Ovary (tissue), 9 donors: ENCODE results near the gene KRTAP5-4. TPM values are rescaled to one million over a fixed set of nuclear protein-coding genes. Genes with fewer than 3 reads are reported as not detected.
"Not testable (repeated sequence)": the region's sequence is repeated elsewhere in the genome, so short reads cannot be mapped to it uniquely, and the experiment has no call there.

Source experiments
- DNase-seq, 5 donors: peaks; one replicate each; pipeline ENCODE4 v3.0.0-alpha.2; 2019 to 2020
- H3K27ac ChIP-seq, 2 donors: fragments of 200-600 bp; one replicate each; pipeline versions ENCODE4 v1.5.1 to v1.8.0; 2019 to 2022
- H3K27me3 ChIP-seq: fragments of 200-600 bp; one replicate; pipeline ENCODE4 v1.8.0; 2022
- H3K36me3 ChIP-seq: fragments of 200-600 bp; sonication (generic); one replicate; pipeline ENCODE4 v1.5.1; 2019
- H3K4me1 ChIP-seq: one replicate; pipeline ENCODE4 v1.8.1; 2013; ENCODE audit warnings: mild to moderate bottlenecking, moderate library complexity; ENCODE audit not compliant: insufficient read depth
- H3K4me3 ChIP-seq: fragments of 200-600 bp; sonication (generic); one replicate; pipeline ENCODE4 v1.5.1; 2017
- H3K9me3 ChIP-seq, 2 donors: fragments of 200-600 bp in 1 of 2; sonication (generic) in 1 of 2; one replicate each; pipeline versions ENCODE4 v1.5.1 to v1.8.1; 2013 to 2019; ENCODE audit warnings: mild to moderate bottlenecking in 1 of 2, moderate library complexity in 1 of 2
- CTCF ChIP-seq, 3 donors: fragments of 450-650 bp in 2 of 3; fragments of 200-600 bp in 1 of 3; IDR thresholded peaks; one replicate each; pipeline versions ENCODE4 v1.5.1 to v1.8.0; 2016 to 2022; ENCODE audit warnings: antibody characterized with exemption in 3 of 3, mild to moderate bottlenecking in 1 of 3
- EP300 ChIP-seq: sonication (generic); formaldehyde crosslinking; IDR thresholded peaks from one replicate; pipeline ENCODE4 v1.6.1; 2017; ENCODE audit warnings: antibody characterized with exemption
- POLR2A ChIP-seq: fragments of 450-650 bp; IDR thresholded peaks from one replicate; pipeline ENCODE4 v1.6.1; 2017; ENCODE audit warnings: antibody characterized with exemption, mild to moderate bottlenecking, moderate library complexity
- WGBS, 3 donors: extraction: QIAGEN DNeasy Blood & Tissue Kit in 1 of 3; methylation state at CpG; one replicate each; pipeline versions ENCODE4 v1.1.5 to v1.1.7; 2013 to 2017; 5-methylcytosine and 5-hydroxymethylcytosine counted together
- intact Hi-C, 4 donors: fragments of 100-400 bp; cut with DNase I; formaldehyde crosslinking; loops; one replicate each; pipeline versions ENCODE4 v1.11.0 to v1.15.1; 2022 to 2023
- polyA plus RNA-seq, 2 donors: library from polyadenylated mRNA; stranded (reverse); fragments of 200-250 nt in 1 of 2; fragments of 350-450 nt in 1 of 2; fragmentation: Illumina TruSeq in 1 of 2; extraction: RNeasy Lipid Tissue Mini Kit (QIAGEN cat#74804) in 1 of 2; gene quantifications; one replicate each; pipeline ENCODE4 v1.2.3, GENCODE V29; 2013 to 2014
- total RNA-seq, 7 donors: library from RNA; depleted of rRNA in 2 of 7; stranded (reverse); fragments of >200 nt in 2 of 7; fragmentation: NEBNext Ultra II Directional in 3 of 7; extraction: Animal tissue kit (Norgen Biotek cat#: 25700) in 3 of 7; gene quantifications; one replicate each; pipeline versions ENCODE4 v1.1.0 to v1.2.4, GENCODE V29; 2016 to 2023
- donor health status: DM: no; HTN: no; CAD: no; lungs with moderate emphysema.
- donor health status: DM: no; HTN: no; CAD: no.
- donor health status: Bipolar disorder and iron deficiency.
- donor health status: DM: yes; HTN: yes; CAD: no.
- donor health status: DM: no; HTN: no; CAD: no.
- donor health status: DM: yes; HTN: yes; CAD: no.

KRTAP5-4 gene
- total and polyA plus RNA-seq, 9 donors: not detected

- Histone ChIP-seq H3K4me3 (no peak overlapping the region), H3K27ac (no peak overlapping the region), H3K4me1 (no peaks in the 10 kb centered on the region), H3K27me3 (no peaks in the 10 kb centered on the region), H3K36me3 (no peaks in the 10 kb centered on the region), H3K9me3 (no peaks in the 10 kb centered on the region)
- peak in 1 of 5 donors; percentile 9 for DNase-seq
- intact Hi-C loops: no loop called here
- no peak for TF ChIP-seq EP300
- TF ChIP-seq CTCF (IDR thresholded peaks at IDR 0.05): no peak
- no peak for TF ChIP-seq POLR2A
- 89 to 94% (median 91%) methylated on average over 28 to 35 of the region's 35 CpGs for WGBS, 3 donors
These were observed 26.1 kb upstream of the KRTAP5-4 start for GRCh38 chr11:1647901-1648652.

- H3K36me3 ChIP-seq, H3K27me3 ChIP-seq, H3K4me3 ChIP-seq, H3K9me3 ChIP-seq, H3K27ac ChIP-seq, DNase-seq, intact Hi-C loops, H3K4me1 ChIP-seq: not testable (repeated sequence)
- 89 to 90% (median 90%) methylated on average over 10 of the region's 10 CpGs for WGBS, 3 donors
These were observed 24.6 kb upstream of the KRTAP5-4 start for GRCh38 chr11:1646540-1646939.

- no peak for TF ChIP-seq EP300
- TF ChIP-seq CTCF (IDR thresholded peaks at IDR 0.05): no peak
- TF ChIP-seq POLR2A: no peak
- Histone ChIP-seq H3K27ac (no peak overlapping the region), H3K36me3 (no peaks in the 10 kb centered on the region), H3K9me3 (no peaks in the 10 kb centered on the region), H3K27me3 (no peaks in the 10 kb centered on the region), H3K4me3 (no peak overlapping the region), H3K4me1 (no peaks in the 10 kb centered on the region)
- no peak for DNase-seq
- intact Hi-C loops: no loop called here
- WGBS, 3 donors: 77 to 80% (median 79%) methylated on average over 12 of the region's 12 CpGs
These were observed 23.5 kb upstream of the KRTAP5-4 start for GRCh38 chr11:1645357-1645821.

- TF ChIP-seq EP300 (no peak), POLR2A (no peak), CTCF (IDR thresholded peaks at IDR 0.05) (no peak)
- 77 to 83% (median 77%) methylated on average over 20 of the region's 20 CpGs for WGBS, 3 donors
- Histone ChIP-seq H3K27ac (no peak overlapping the region), H3K4me1 (no peaks in the 10 kb centered on the region), H3K9me3 (no peaks in the 10 kb centered on the region), H3K4me3 (no peak overlapping the region), H3K27me3 (no peaks in the 10 kb centered on the region), H3K36me3 (no peaks in the 10 kb centered on the region)
- DNase-seq: no peak
- intact Hi-C loops: no loop called here
These were observed 22.8 kb upstream of the KRTAP5-4 start for GRCh38 chr11:1644601-1645356.
